SKM-1 treated with dmso at 0.1 percent for 144 hours (cell line): Measurements from ENCODE around the gene CCDC71L.
"Not testable (repeated sequence)": the region's sequence is repeated elsewhere in the genome, so short reads cannot be mapped to it uniquely, and the experiment has no call there.

Experiments used
- DNase-seq: peaks from one replicate; lab custom pipeline; 2025; ENCODE audit not compliant: unreplicated experiment; lab: John Stamatoyannopoulos, UW

The CCDC71L gene

DNA sequence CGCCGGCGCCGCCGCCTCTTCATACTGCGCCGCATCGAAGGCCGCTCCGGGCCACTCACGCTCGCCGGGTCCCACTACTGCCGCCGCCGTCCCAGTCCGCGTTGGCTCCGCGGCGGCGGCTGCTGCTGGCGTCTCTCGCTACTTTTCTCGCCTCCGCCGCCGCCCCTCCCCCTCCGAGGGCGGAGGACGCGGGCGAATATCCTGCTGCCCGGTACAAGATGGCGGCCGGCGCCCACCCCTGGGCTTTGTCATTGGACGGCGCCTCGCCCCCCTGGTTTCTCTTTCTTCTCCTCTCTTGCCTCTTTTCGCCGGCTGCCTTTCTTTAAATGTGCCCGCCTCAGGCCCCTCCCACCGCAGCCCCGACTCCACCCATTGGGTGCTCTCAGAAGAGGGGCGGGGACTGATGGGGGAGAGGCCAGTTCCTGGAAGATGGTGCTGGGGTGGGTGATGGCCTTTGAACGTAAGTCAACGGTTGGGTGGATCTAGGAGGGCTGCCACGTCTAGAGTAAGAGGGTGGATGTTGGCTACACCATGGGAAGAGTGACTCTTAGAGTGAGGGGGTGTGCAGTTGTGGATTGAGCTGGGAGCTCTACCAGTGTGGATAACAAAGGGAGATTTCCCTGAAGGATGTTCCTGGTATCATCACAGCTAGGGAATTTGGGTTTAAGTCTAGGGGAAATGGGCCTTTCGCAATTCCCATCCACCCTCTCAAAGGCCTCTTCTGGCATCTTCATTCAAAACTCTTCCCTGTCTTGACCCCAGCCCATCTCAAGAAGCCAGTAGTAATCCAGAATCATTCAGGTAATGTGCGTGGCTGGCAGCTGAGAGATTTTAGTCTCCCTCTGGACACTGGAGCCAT, at the start of gene CCDC71L:
Gene CCDC71L, minus strand, starts transcription at position 297 of the 859 bp plus-strand sequence. Its CDS starts 262 bp downstream, at position 35.
- peak; percentile 85 for DNase-seq

DNA sequence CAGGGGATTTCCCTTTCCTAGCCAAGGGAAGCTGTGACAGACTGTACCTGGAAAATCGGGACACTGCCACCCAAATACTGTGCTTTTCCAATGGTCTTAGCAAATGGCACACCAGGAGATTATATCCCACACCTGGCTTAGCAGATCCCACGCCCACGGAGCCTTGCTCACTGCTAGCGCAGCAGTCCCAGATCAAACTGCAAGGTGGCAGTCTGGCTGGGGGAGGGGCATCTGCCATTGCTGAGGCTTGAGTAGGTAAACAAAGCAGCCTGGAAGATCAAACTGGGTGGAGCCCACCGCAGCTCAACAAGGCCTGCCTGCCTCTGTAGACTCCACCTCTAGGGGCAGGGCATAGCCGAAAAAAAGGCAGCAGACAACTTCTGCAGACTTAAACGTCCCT, 48.6 kb upstream of the CCDC71L start:
- DNase-seq = not testable (repeated sequence)

DNA sequence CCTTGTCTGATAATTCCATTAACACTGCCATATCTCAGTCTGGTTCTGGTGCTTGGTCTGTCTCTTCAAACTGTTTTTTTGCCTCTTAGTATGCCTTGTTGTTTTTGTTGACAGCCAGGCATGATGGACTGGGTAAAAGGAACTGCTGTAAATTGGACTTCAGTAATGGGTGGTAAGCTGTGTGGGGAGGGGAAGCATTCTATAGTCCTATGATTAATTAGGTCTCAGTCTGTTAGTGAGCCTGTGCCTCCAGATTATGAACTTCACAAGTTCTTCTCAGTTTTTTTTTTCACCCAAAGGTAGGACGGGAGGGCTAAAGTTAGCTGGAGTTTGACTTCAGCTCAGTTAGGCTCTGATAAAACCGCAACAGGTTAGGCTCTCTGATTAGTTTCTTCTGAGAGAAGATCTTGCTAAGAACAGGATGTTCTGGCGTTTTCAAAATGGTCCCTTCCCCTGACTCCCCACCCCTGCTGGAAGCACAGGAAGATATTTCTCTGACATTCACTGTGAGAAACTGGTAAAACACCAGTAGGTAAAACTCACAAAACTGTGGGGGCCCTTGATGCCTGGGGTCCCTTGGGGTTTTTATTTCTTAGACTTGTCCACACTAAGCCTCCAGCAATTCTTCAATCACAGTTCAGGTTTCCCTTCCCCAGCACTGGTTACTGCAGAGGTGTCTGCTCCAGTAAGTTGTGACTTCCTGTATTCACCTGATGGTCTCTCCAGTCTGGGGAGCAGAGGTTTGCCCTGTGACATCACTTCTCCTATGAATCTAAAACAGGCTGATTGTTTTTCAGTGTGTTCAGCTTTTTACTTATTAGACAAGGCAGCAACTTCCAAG, 43.3 kb upstream of the CCDC71L start:
- no peak for DNase-seq

DNA sequence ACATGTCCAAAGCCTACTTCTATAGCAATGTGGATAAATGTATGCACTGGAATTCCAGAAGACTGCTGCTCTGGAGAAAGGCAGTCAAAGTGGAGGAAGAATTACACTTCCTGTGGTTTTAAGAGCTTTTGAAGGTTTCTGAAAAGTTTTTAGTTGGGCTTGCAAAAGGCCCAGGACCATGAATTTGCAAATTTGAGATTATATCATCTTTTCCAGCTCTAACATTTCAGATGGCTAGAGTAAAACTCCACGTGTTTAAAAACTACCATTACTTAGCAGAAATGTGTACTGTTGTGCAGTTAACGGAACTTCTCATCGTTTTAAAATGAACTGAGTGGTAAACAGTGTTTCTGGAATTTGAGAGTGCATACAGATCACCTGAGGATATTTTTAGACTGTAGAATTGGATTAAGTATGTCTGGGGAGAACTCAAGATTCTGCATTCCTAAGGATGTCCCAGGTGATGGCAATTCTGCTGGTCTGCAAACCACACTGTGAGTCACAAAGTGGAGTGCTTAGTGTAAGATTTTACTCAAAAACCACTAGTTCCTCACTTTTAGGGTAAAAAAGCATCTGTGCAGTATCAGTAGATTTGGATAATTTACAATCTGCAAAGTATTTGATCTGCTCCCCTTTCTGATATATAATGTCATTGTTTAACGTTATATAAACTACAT, 32.9 kb upstream of the CCDC71L start:
- no peak for DNase-seq

GRCh38 chr7:106692450-106693051, 31.6 kb upstream of the CCDC71L start:
- DNase-seq = no peak

GRCh38 chr7:106688161-106688560, 27.2 kb upstream of the CCDC71L start:
- not testable (repeated sequence) for DNase-seq

DNA sequence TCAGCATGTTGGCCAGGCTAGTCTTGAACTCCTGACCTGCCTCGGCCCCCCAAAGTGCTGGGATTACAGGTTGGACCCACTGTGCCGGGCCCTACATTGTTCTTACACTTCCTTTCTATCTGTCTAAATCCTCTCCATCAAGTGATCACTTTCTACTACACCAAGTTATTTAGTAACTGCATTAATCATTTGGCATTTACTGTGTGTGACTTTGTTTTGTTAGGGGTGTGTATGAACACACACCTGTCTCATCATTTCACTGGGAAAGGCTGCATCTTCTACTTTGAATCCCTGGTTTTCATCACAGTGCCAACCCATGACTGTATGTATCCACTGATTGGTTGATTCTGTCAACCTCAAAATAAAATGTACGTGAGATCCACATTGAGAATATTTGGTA, 23.0 kb upstream of the CCDC71L start:
- no peak for DNase-seq

GRCh38 chr7:106681815-106682495, 21.0 kb upstream of the CCDC71L start:
- no peak for DNase-seq

DNA sequence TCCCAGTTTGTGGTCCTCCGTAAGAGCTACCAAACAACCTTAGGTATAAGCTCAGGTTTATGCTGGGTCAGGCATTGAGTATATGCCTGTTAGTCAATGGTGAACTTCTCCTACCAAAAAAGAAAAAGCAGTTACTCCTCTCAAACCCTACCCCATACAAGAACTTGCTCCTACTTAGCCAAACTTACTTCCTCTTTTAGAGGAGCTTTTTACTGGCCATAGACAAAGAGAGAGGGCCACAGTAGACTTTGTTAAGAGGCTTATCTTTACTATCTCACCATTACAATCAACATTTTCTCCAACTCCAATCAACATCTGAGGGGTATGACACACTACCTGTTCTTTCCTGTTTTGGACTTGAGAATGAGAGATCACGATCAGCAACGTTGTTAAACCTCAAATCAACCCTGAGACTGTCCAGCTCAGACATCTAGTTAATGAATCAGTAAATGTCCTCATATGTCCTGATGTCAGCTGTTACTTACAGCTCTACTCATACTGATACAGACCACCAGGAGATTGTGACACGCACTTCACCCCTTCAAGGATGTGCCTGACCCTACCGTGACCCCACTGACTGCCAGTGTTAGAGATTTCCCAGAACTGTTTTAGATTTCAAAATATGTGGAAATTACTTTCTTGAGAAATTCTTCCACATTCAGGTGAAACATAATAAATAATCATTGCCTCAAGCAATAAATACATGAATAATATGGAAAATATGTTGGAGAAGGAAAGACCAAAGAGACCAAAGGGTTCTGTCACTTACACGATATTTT, 18.4 kb upstream of the CCDC71L start:
- DNase-seq = peak; percentile 75

DNA sequence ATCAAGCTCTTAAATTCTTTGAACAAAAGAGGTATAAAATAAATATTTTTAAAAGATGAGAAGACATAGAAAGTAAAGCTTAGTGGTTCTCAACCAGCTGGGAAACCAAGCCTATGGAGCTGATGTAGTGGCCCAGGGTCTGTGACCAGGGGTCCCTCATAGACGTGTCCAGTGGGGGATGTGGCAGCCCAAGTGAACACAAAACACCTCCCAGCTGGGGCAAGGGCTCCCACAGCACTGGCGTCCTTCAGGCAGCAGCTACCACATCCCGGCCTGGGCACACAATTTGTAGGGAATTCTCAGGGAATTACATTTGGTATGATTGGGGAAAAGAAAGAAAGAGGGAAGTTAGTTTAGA, 17.8 kb upstream of the CCDC71L start:
- DNase-seq = no peak

DNA sequence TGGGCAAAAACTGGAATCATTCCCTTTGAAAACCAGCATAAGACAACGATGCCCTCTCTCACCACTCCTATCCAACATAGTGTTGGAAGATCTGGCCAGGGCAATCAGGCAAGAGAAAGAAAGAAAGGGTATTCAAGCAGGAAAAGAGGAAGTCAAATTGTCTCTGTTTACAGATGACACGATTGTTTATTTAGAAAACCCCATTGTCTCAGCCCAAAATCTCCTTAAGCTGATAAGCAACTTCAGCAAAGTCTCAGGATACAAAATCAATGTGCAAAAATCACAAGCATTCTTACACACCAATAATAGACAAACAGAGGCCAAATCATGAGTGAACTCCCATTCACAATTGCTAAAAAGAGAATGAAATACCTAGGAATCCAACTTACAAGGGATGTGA, 15.5 kb upstream of the CCDC71L start:
- not testable (repeated sequence) for DNase-seq

- DNase-seq = not testable (repeated sequence)
These were observed 12.7 kb upstream of the CCDC71L start for GRCh38 chr7:106673688-106674087.

DNA sequence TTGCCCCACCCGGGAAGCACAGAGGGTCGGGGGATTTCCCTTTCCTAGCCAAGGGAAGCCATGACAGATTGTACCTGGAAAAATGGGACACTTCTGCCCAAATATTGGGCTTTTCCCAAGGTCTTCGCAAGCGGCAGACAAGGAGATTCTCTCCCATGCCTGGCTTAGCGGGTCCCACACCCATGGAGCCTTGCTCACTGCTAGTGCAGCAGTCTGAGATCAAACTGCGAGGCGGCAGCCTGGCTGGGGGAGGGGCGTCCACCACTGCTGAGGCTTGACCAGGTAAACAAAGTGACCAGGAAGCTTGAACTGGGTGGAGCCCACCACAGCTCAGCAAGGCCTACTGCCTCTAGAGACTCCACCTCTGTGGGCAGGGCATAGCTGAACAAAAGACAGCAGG, 11.0 kb upstream of the CCDC71L start:
- DNase-seq = not testable (repeated sequence)

- DNase-seq = no peak
These were observed 10.2 kb upstream of the CCDC71L start for GRCh38 chr7:106671160-106671559.

DNA sequence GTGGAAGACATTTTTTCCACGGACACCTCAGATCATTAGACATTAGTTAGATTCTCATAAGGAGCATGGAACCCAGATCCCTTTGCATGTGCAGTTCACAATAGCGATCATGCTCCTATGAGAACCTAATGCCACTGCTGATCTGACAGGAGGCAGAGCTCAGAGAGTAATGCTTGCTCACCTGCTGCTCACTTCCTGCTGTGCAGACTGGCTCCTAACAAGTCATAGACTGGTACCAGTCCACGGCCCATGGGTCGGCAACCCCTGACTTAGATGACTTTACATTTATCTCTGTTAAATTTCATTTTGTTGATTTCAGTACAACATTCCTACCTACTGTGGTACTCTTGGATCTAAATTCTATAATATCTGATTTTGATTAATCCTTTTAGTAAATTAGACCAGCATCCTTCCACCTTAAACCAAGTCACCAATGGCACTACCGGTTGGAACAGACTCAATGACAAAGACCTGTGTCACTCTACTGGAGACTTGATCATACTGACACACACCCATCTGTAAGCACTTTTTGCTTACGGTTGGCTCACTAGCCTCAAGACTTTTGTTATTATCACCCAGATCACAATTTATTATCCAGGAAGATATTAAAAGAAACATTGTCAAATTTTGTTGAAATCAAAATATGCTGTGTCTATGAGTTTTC, 8.0 kb upstream of the CCDC71L start:
- no peak for DNase-seq

DNA sequence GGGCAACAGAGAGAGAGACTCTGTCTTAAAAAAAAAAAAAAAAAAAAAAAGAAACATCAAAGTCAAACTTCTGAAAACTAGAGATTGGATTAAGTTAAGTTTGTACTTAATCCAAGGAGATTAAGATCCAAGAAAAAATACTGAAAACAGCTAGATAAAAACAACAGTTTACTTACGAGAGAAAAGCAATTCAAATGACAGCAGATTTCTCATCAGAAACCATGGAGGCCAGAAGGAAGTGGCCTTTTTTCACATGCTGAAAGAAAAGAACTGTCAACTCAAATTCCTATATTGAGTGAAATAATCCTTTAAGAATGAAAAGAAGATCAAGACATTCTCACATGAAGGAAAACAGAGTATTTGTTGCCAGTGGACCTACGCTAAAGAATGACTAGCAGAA, 5.4 kb upstream of the CCDC71L start:
- DNase-seq = no peak

DNA sequence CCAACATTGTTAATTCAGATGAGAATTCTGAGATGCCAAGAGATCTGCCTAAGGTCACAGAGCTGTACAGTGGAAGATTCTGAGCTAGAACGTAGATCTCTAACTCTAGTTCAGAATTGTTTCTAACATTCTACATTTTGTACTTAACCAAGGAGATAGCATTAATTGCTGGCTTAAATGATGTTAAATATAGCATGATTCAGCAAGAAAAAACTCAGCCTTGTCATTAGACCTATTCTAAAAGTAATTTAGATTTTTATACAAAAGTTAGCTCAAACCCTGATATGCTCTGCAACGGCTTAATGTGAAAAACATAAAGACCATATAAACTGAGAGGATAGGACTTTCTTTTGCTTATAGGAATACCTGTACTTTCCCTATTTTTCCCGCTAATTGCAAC, 3.4 kb upstream of the CCDC71L start:
- no peak for DNase-seq

- peak; percentile 76 for DNase-seq
These were observed 746 bp downstream of the CCDC71L start for GRCh38 chr7:106659963-106660861.
